Measurements from ENCODE around the gene CD63. TPM values are rescaled to one million over a fixed set of nuclear protein-coding genes. Genes with fewer than 3 reads are reported as not detected.

Gene CD63
- total RNA-seq, 1 experiment from 2014 or later = 409 TPM

DNA sequence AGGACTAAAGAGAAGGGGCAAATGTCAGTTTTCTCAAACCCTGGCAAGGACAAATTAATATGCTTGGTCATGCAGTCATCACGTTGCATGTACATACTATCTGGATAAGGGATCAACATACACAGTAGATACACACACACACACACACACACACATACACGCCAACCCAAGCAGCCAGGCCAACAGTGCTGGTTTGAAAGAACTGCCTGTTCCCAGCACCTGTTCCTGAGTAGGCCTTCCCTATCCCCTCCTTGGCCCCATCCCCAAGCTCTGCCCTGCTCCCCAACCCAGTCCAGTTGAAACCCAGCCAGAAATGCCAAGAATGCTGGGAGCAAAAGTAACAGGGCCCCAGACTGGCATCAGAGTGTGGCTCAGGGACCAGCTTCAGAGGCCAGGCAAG lies 25.5 kb downstream of the CD63 start (continued):
- TF ChIP-seq, protein P1, sequence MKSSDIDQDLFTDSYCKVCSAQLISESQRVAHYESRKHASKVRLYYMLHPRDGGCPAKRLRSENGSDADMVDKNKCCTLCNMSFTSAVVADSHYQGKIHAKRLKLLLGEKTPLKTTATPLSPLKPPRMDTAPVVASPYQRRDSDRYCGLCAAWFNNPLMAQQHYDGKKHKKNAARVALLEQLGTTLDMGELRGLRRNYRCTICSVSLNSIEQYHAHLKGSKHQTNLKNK (CRISPR knock-in tag; IDR thresholded peaks at IDR 0.05) = no peak
- TF ChIP-seq FOXJ3 (CRISPR knock-in tag; IDR thresholded peaks at IDR 0.05; ENCODE audit: borderline replicate concordance) = no peak

DNA sequence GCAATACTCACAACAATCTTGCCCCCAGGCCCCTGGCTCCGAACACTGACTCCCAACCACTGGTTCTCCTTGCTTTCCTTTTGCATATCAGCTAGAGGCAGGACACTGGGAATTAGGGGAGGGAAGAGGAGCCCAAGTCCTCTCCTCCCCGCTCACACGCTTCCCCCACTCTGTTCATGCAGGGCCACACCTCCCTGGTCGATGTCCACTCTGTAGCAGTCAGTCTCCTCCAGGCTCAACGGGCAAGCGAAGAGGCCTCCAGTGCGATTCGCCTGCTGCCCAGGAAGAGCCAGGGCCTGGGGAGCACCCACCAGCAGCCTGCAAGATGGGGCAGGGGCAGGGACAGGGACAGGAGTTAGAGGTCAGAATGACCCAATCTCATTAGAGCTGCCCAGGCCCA lies 25.9 kb downstream of the CD63 start:
- Mint-ChIP-seq H3K4me1 (peaks cover 21% of the 10 kb centered on the region), H3K4me3 (no peak overlapping the region), H3K27ac (no peak overlapping the region), H3K36me3 (no peaks in the 10 kb centered on the region), H3K27me3 (ENCODE audit: low read depth) (peaks cover 7% of the 10 kb centered on the region), H3K9me3 (no peaks in the 10 kb centered on the region)
- POLR2A ChIA-PET = no interaction called here
- CTCF ChIA-PET = no interaction called here
- TF ChIP-seq TCF7 (CRISPR knock-in tag; IDR thresholded peaks at IDR 0.05; ENCODE audit: low read depth) (no peak), HMGA2 (CRISPR knock-in tag; IDR thresholded peaks at IDR 0.05) (no peak), ATF1 (CRISPR knock-in tag; IDR thresholded peaks at IDR 0.05) (no peak)
- DNase-seq (ENCODE audit: low spot score) (no peak), ATAC-seq (no peak)

DNA sequence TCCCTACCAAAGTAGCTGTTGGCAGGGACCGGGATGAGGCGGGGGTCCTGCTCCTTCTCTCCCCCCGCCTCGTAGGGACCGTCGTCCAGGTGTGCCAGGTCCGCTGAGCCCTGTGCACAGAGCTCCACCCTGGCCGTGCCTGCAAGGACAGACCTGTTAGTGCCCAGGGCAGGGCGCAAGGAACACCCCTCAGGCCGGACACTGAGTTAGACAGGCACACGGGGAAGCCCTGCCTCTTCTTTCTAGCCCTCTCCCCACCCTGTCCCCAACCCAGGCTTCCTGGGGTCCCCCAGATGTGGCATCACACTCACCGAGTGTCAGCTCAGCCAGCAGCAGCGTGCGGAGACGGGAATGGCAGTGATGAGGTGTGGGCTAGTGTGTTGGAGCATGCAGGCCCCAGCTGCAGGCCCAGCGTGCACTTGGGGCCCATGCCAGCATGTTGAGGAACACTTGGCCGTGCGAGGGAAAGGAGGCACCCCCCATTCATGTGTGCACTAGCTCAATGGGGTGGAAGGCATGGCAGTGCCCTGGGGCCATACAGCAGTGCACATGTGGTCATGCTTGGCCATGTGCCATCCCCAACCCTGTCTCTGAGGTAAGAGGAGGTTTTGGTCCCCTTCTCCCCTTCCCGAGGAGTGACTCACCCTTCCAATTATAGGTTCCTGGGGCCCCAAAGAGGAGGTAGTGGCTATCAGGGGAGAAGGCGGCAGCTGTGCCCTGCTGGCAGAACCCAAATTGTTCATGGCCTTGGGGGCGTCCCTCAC lies 28.4 kb downstream of the CD63 start:
- H3K9me3 Mint-ChIP-seq = no peaks in the 10 kb centered on the region
- DNase-seq (ENCODE audit: low spot score) = no peak
- ATAC-seq = no peak
- H3K27ac Mint-ChIP-seq = no peak overlapping the region
- peaks cover 5% of the 10 kb centered on the region for H3K36me3 Mint-ChIP-seq
- no peaks in the 10 kb centered on the region for H3K27me3 Mint-ChIP-seq (ENCODE audit: low read depth)
- ChIA-PET CTCF (interaction anchor here (1.0 to 1.4 kb wide), 3 partner anchors 19 to 37 kb away, joined by 3 to 4 read pairs (median 4); a partner anchor contains a TSS), POLR2A (no interaction called here)
- peaks cover 4% of the 10 kb centered on the region; the same call in 1 of the 2 replicates for H3K4me1 Mint-ChIP-seq
- H3K4me3 Mint-ChIP-seq = no peak overlapping the region
- no peak for TF ChIP-seq ZNF138 (CRISPR knock-in tag; conservative IDR thresholded peaks at IDR 0.05)
- TF ChIP-seq, protein P2, sequence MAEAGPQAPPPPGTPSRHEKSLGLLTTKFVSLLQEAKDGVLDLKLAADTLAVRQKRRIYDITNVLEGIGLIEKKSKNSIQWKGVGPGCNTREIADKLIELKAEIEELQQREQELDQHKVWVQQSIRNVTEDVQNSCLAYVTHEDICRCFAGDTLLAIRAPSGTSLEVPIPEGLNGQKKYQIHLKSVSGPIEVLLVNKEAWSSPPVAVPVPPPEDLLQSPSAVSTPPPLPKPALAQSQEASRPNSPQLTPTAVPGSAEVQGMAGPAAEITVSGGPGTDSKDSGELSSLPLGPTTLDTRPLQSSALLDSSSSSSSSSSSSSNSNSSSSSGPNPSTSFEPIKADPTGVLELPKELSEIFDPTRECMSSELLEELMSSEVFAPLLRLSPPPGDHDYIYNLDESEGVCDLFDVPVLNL (CRISPR knock-in tag; IDR thresholded peaks at IDR 0.05; ENCODE audit: borderline replicate concordance, low read depth) = no peak
- TF ChIP-seq ZNF671 (CRISPR knock-in tag; IDR thresholded peaks at IDR 0.05) = no peak
- TF ChIP-seq NR3C1 (CRISPR knock-in tag; conservative IDR thresholded peaks at IDR 0.05; ENCODE audit: low read depth) = no peak
- no peak for TF ChIP-seq NR1H2 (CRISPR knock-in tag; IDR thresholded peaks at IDR 0.05)

DNA sequence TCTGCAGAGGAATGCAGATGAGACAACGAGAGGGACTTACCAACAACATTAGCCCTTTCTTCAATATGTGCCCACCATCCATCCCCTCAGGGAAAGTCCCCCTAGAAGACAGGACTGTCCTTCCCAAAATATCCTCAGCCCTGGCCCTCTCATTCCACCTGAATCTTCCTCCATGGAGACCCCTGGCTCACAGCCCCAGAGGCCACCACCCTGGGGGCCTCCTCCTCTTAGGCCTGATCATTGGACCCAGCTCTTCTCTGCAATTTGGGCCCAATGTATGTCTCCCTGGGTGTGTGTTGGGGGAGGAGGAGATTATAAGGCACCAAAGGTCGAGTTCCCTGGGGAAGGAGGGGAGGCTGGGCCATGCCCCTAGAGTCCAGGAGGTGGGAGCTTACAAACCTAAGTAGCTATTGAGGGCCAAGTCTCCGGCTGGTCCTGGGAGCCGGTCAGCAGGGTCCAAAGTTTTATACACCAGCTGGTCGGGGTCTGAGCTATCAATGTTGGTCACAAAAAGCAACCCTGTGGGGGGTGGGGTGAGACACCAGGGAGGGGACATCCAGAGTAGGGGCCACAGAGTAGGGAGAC lies 29.2 kb downstream of the CD63 start:
- no peak for ATAC-seq
- CTCF ChIA-PET = interaction anchor here (1.0 to 1.4 kb wide), 2 partner anchors 18 to 38 kb away, joined by 4 read pairs; a partner anchor contains a TSS
- no peaks in the 10 kb centered on the region for H3K4me1 Mint-ChIP-seq
- no peak overlapping the region for H3K27ac Mint-ChIP-seq
- POLR2A ChIA-PET = interaction anchor here (0.6 kb wide), 1 partner anchor 43 kb away, joined by 4 read pairs; no protein-coding TSS in a partner anchor
- H3K9me3 Mint-ChIP-seq = no peaks in the 10 kb centered on the region
- DNase-seq (ENCODE audit: low spot score) = no peak
- H3K27me3 Mint-ChIP-seq (ENCODE audit: low read depth) = no peaks in the 10 kb centered on the region
- H3K4me3 Mint-ChIP-seq = no peak overlapping the region
- H3K36me3 Mint-ChIP-seq = peaks cover 5% of the 10 kb centered on the region
- TF ChIP-seq, protein P3, sequence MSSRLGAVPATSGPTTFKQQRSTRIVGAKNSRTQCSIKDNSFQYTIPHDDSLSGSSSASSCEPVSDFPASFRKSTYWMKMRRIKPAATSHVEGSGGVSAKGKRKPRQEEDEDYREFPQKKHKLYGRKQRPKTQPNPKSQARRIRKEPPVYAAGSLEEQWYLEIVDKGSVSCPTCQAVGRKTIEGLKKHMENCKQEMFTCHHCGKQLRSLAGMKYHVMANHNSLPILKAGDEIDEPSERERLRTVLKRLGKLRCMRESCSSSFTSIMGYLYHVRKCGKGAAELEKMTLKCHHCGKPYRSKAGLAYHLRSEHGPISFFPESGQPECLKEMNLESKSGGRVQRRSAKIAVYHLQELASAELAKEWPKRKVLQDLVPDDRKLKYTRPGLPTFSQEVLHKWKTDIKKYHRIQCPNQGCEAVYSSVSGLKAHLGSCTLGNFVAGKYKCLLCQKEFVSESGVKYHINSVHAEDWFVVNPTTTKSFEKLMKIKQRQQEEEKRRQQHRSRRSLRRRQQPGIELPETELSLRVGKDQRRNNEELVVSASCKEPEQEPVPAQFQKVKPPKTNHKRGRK (CRISPR knock-in tag; IDR thresholded peaks at IDR 0.05; ENCODE audit: borderline replicate concordance) = no peak
- TF ChIP-seq, protein P2 (CRISPR knock-in tag; IDR thresholded peaks at IDR 0.05; ENCODE audit: borderline replicate concordance, low read depth) = no peak
- TF ChIP-seq, protein P4, sequence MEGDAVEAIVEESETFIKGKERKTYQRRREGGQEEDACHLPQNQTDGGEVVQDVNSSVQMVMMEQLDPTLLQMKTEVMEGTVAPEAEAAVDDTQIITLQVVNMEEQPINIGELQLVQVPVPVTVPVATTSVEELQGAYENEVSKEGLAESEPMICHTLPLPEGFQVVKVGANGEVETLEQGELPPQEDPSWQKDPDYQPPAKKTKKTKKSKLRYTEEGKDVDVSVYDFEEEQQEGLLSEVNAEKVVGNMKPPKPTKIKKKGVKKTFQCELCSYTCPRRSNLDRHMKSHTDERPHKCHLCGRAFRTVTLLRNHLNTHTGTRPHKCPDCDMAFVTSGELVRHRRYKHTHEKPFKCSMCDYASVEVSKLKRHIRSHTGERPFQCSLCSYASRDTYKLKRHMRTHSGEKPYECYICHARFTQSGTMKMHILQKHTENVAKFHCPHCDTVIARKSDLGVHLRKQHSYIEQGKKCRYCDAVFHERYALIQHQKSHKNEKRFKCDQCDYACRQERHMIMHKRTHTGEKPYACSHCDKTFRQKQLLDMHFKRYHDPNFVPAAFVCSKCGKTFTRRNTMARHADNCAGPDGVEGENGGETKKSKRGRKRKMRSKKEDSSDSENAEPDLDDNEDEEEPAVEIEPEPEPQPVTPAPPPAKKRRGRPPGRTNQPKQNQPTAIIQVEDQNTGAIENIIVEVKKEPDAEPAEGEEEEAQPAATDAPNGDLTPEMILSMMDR (IDR thresholded peaks at IDR 0.05) = no peak
- no peak for TF ChIP-seq ZNF232 (CRISPR knock-in tag; IDR thresholded peaks at IDR 0.05)
- no peak for TF ChIP-seq ZNF317 (CRISPR knock-in tag; IDR thresholded peaks at IDR 0.05; ENCODE audit: borderline replicate concordance, low read depth)
- no peak for TF ChIP-seq TP53 (CRISPR knock-in tag; IDR thresholded peaks at IDR 0.05)
- no peak for TF ChIP-seq OVOL2 (CRISPR knock-in tag; IDR thresholded peaks at IDR 0.05; ENCODE audit: borderline replicate concordance)
- TF ChIP-seq, protein P5, sequence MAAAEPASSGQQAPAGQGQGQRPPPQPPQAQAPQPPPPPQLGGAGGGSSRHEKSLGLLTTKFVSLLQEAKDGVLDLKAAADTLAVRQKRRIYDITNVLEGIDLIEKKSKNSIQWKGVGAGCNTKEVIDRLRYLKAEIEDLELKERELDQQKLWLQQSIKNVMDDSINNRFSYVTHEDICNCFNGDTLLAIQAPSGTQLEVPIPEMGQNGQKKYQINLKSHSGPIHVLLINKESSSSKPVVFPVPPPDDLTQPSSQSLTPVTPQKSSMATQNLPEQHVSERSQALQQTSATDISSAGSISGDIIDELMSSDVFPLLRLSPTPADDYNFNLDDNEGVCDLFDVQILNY (CRISPR knock-in tag; IDR thresholded peaks at IDR 0.05) = no peak
- TF ChIP-seq, protein P6, sequence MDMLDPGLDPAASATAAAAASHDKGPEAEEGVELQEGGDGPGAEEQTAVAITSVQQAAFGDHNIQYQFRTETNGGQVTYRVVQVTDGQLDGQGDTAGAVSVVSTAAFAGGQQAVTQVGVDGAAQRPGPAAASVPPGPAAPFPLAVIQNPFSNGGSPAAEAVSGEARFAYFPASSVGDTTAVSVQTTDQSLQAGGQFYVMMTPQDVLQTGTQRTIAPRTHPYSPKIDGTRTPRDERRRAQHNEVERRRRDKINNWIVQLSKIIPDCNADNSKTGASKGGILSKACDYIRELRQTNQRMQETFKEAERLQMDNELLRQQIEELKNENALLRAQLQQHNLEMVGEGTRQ (CRISPR knock-in tag; IDR thresholded peaks at IDR 0.05) = no peak

Data from WTC11 (cell line).